HEK293 (cell line): ENCODE measurements around the gene BBOX1.

ENCODE experiments used
- CTCF ChIA-PET: fragments of 350-600 bp; formaldehyde crosslinking; extraction: SDS; loops from one replicate; lab custom pipeline; 2021; ENCODE audit warnings: antibody characterized with exemption; lab: Yijun Ruan, JAX
- POLR2A ChIA-PET: fragments of 300-600 bp; formaldehyde crosslinking; extraction: SDS; loops from one replicate; lab custom pipeline; 2020; ENCODE audit warnings: antibody characterized with exemption, inconsistent platforms; lab: Yijun Ruan, JAX
- H3K27ac ChIP-seq: fragments of 200-500 bp; sonication (Bioruptor generic); 2 replicates; pipeline ENCODE4 v1.5.1; 2014; ENCODE audit warnings: low read depth, low read length, control low read depth, inconsistent platforms; ENCODE audit errors: extremely low read depth
- H3K36me3 ChIP-seq, 2 experiments: fragments of 200-500 bp in 1 of 2; sonication (Bioruptor generic) in 1 of 2; 1 replicate in 1 of 2; 2 replicates in 1 of 2; pipeline ENCODE4 v1.5.1; 2014 to 2017; ENCODE audit warnings: inconsistent platforms in 2 of 2, low read length in 2 of 2; ENCODE audit not compliant: control insufficient read depth in 2 of 2, insufficient read depth in 1 of 2
- H3K4me1 ChIP-seq: fragments of 200-500 bp; sonication (Bioruptor generic); 2 replicates; pipeline ENCODE4 v1.5.1; 2014; ENCODE audit warnings: mild to moderate bottlenecking, low read length, inconsistent platforms; ENCODE audit not compliant: control insufficient read depth, insufficient read depth
- H3K4me3 ChIP-seq: 2 replicates; pipeline ENCODE4 v1.5.1; 2011; ENCODE audit warnings: low read depth, mild to moderate bottlenecking, control low read depth, low read length, moderate library complexity
- H3K9me3 ChIP-seq: fragments of 200-500 bp; sonication (Bioruptor generic); 2 replicates; pipeline ENCODE4 v1.5.1; 2014; ENCODE audit warnings: low read depth, low read length, inconsistent platforms; ENCODE audit not compliant: control insufficient read depth, insufficient read depth
- BCL11B ChIP-seq: fragments of 450-650 bp; formaldehyde crosslinking; IDR thresholded peaks from 2 replicates; pipeline ENCODE4 v1.5.1; 2016; ENCODE audit warnings: low read depth, missing biosample characterization, missing genetic modification characterization
- FEZF1 ChIP-seq: fragments of 450-650 bp; formaldehyde crosslinking; IDR thresholded peaks from 2 replicates; pipeline ENCODE4 v1.5.1; 2016; ENCODE audit warnings: missing biosample characterization, missing genetic modification characterization
- KLF1 ChIP-seq: fragments of 450-650 bp; formaldehyde crosslinking; IDR thresholded peaks from 2 replicates; pipeline ENCODE4 v1.5.1; 2016; ENCODE audit warnings: missing biosample characterization, missing genetic modification characterization
- KLF9 ChIP-seq: fragments of 450-650 bp; formaldehyde crosslinking; IDR thresholded peaks from 2 replicates; pipeline ENCODE4 v1.5.1; 2016; ENCODE audit warnings: missing biosample characterization, missing genetic modification characterization, low read depth
- MZF1 ChIP-seq: fragments of 450-650 bp; formaldehyde crosslinking; IDR thresholded peaks from 2 replicates; pipeline ENCODE4 v1.5.1; 2017; ENCODE audit warnings: missing biosample characterization, missing genetic modification characterization, borderline replicate concordance
- ZBTB17 ChIP-seq: fragments of 450-650 bp; formaldehyde crosslinking; IDR thresholded peaks from 2 replicates; pipeline ENCODE4 v1.5.1; 2016; ENCODE audit warnings: missing biosample characterization, missing genetic modification characterization
- ZBTB7A ChIP-seq: fragments of 450-650 bp; formaldehyde crosslinking; IDR thresholded peaks from 2 replicates; pipeline ENCODE4 v1.5.1; 2016; ENCODE audit warnings: low read depth, missing biosample characterization, missing genetic modification characterization
- ZBTB8A ChIP-seq: fragments of 450-650 bp; formaldehyde crosslinking; IDR thresholded peaks from 2 replicates; pipeline ENCODE4 v1.5.1; 2016; ENCODE audit warnings: missing biosample characterization, missing genetic modification characterization
- ZNF112 ChIP-seq: fragments of 450-650 bp; formaldehyde crosslinking; IDR thresholded peaks from 2 replicates; pipeline ENCODE4 v1.5.0; 2017; ENCODE audit warnings: missing biosample characterization, missing genetic modification characterization
- ZNF132 ChIP-seq: fragments of 450-650 bp; formaldehyde crosslinking; IDR thresholded peaks from 2 replicates; pipeline ENCODE4 v1.5.1; 2017; ENCODE audit warnings: missing biosample characterization, missing genetic modification characterization, borderline replicate concordance
- ZNF133 ChIP-seq: fragments of 450-650 bp; formaldehyde crosslinking; IDR thresholded peaks from 2 replicates; pipeline ENCODE4 v1.5.1; 2016; ENCODE audit warnings: missing biosample characterization, missing genetic modification characterization
- ZNF157 ChIP-seq: fragments of 450-650 bp; formaldehyde crosslinking; IDR thresholded peaks from 2 replicates; pipeline ENCODE4 v1.5.1; 2016; ENCODE audit warnings: missing biosample characterization, missing genetic modification characterization
- ZNF18 ChIP-seq: fragments of 450-650 bp; formaldehyde crosslinking; IDR thresholded peaks from 2 replicates; pipeline ENCODE4 v1.5.1; 2016; ENCODE audit warnings: missing biosample characterization, missing genetic modification characterization
- ZNF23 ChIP-seq: fragments of 450-650 bp; formaldehyde crosslinking; IDR thresholded peaks from 2 replicates; pipeline ENCODE4 v1.5.1; 2016; ENCODE audit warnings: missing biosample characterization, missing genetic modification characterization, borderline replicate concordance
- ZNF248 ChIP-seq: fragments of 450-650 bp; formaldehyde crosslinking; IDR thresholded peaks from 2 replicates; pipeline ENCODE4 v1.5.1; 2017; ENCODE audit warnings: missing biosample characterization, missing genetic modification characterization
- ZNF266 ChIP-seq: fragments of 450-650 bp; formaldehyde crosslinking; IDR thresholded peaks from 2 replicates; pipeline ENCODE4 v1.5.1; 2016; ENCODE audit warnings: missing biosample characterization, missing genetic modification characterization, low read depth
- ZNF341 ChIP-seq: fragments of 450-650 bp; formaldehyde crosslinking; IDR thresholded peaks from 2 replicates; pipeline ENCODE4; 2016; ENCODE audit warnings: low read depth, missing biosample characterization, missing genetic modification characterization
- ZNF350 ChIP-seq: fragments of 450-650 bp; formaldehyde crosslinking; IDR thresholded peaks from 2 replicates; pipeline ENCODE4 v1.5.0; 2017; ENCODE audit warnings: missing biosample characterization, mild to moderate bottlenecking, missing genetic modification characterization
- ZNF416 ChIP-seq: fragments of 450-650 bp; formaldehyde crosslinking; IDR thresholded peaks from 2 replicates; pipeline ENCODE4 v1.5.1; 2016; ENCODE audit warnings: missing biosample characterization, missing genetic modification characterization
- ZNF423 ChIP-seq: fragments of 450-650 bp; formaldehyde crosslinking; IDR thresholded peaks from 2 replicates; pipeline ENCODE4 v1.5.1; 2016; ENCODE audit warnings: missing biosample characterization, missing genetic modification characterization
- ZNF48 ChIP-seq: fragments of 450-650 bp; formaldehyde crosslinking; IDR thresholded peaks from 2 replicates; pipeline ENCODE4 v1.5.1; 2016; ENCODE audit warnings: missing biosample characterization, missing genetic modification characterization
- ZNF501 ChIP-seq: fragments of 450-650 bp; formaldehyde crosslinking; IDR thresholded peaks from 2 replicates; pipeline ENCODE4 v1.5.1; 2016; ENCODE audit warnings: missing biosample characterization, missing genetic modification characterization
- ZNF530 ChIP-seq: fragments of 450-650 bp; formaldehyde crosslinking; IDR thresholded peaks from 2 replicates; pipeline ENCODE4 v1.5.1; 2016; ENCODE audit warnings: low read depth, missing biosample characterization, missing genetic modification characterization
- ZNF549 ChIP-seq: fragments of 450-650 bp; IDR thresholded peaks from 2 replicates; pipeline ENCODE4 v1.5.1; 2018; ENCODE audit warnings: missing biosample characterization, missing genetic modification characterization, mild to moderate bottlenecking, inconsistent platforms, moderate library complexity
- ZNF561 ChIP-seq: fragments of 450-650 bp; IDR thresholded peaks from 2 replicates; pipeline ENCODE4 v1.5.1; 2018; ENCODE audit warnings: missing biosample characterization, missing genetic modification characterization, borderline replicate concordance
- ZNF621 ChIP-seq: fragments of 450-650 bp; formaldehyde crosslinking; IDR thresholded peaks from 2 replicates; pipeline ENCODE4 v1.5.1; 2017; ENCODE audit warnings: missing biosample characterization, missing genetic modification characterization
- ZNF658 ChIP-seq: fragments of 450-650 bp; formaldehyde crosslinking; IDR thresholded peaks from 2 replicates; pipeline ENCODE4; 2016; ENCODE audit warnings: missing biosample characterization, missing genetic modification characterization
- ZNF660 ChIP-seq: fragments of 450-650 bp; IDR thresholded peaks from 2 replicates; pipeline ENCODE4 v1.5.1; 2018; ENCODE audit warnings: missing biosample characterization, mild to moderate bottlenecking, missing genetic modification characterization
- ZNF677 ChIP-seq: fragments of 450-650 bp; IDR thresholded peaks from 2 replicates; pipeline ENCODE4 v1.5.0; 2018; ENCODE audit warnings: missing biosample characterization, mild to moderate bottlenecking, missing genetic modification characterization, moderate library complexity
- ZNF701 ChIP-seq: fragments of 450-650 bp; formaldehyde crosslinking; IDR thresholded peaks from 2 replicates; pipeline ENCODE4 v1.5.1; 2016; ENCODE audit warnings: missing biosample characterization, missing genetic modification characterization
- ZNF76 ChIP-seq: fragments of 450-650 bp; formaldehyde crosslinking; IDR thresholded peaks from 2 replicates; pipeline ENCODE4; 2016; ENCODE audit warnings: low read depth, missing biosample characterization, missing genetic modification characterization, borderline replicate concordance
- ZSCAN30 ChIP-seq: fragments of 450-650 bp; IDR thresholded peaks from 2 replicates; pipeline ENCODE4 v1.5.1; 2018; ENCODE audit warnings: missing biosample characterization, mild to moderate bottlenecking, missing genetic modification characterization, moderate library complexity
- ZXDB ChIP-seq: fragments of 450-650 bp; formaldehyde crosslinking; IDR thresholded peaks from 2 replicates; pipeline ENCODE4 v1.5.1; 2016; ENCODE audit warnings: missing biosample characterization, missing genetic modification characterization
- TF ChIP-seq, protein P1 (sequence below): fragments of 450-650 bp; formaldehyde crosslinking; IDR thresholded peaks from 2 replicates; pipeline ENCODE4 v1.5.1; 2017; ENCODE audit warnings: missing biosample characterization, missing genetic modification characterization
- TF ChIP-seq, protein P2 (sequence below): fragments of 450-650 bp; formaldehyde crosslinking; IDR thresholded peaks from 2 replicates; pipeline ENCODE4 v1.5.1; 2017; ENCODE audit warnings: missing biosample characterization, missing genetic modification characterization

Gene BBOX1

DNA sequence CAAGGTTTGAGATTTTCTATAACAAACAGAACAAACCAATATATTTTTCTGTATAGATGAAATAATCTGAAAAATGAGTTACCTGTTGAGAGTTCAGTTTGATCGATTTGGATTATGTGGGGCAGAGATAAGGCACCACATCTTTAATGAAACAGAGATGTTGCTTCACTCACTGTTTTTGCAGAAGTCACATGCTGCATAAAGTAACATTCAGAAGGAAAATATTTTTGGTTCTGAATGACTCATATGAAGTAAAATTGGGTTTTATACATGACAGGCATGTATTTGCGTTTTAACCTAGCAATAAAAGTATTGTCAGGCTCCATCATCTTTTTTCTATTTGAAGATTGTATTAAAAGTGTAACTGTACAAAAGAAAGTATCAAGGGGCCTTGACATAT is 77.8 kb downstream of the BBOX1 start (continued):
- TF ChIP-seq, protein P1, sequence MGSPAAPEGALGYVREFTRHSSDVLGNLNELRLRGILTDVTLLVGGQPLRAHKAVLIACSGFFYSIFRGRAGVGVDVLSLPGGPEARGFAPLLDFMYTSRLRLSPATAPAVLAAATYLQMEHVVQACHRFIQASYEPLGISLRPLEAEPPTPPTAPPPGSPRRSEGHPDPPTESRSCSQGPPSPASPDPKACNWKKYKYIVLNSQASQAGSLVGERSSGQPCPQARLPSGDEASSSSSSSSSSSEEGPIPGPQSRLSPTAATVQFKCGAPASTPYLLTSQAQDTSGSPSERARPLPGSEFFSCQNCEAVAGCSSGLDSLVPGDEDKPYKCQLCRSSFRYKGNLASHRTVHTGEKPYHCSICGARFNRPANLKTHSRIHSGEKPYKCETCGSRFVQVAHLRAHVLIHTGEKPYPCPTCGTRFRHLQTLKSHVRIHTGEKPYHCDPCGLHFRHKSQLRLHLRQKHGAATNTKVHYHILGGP (tag by site-specific recombination), result no peak
- TF ChIP-seq ZNF48 (tag by site-specific recombination) (no peak), ZNF132 (tag by site-specific recombination) (no peak), ZNF266 (tag by site-specific recombination) (no peak), ZBTB7A (tag by site-specific recombination) (no peak), ZNF423 (no peak), ZNF530 (no peak), KLF1 (tag by site-specific recombination) (no peak)

DNA sequence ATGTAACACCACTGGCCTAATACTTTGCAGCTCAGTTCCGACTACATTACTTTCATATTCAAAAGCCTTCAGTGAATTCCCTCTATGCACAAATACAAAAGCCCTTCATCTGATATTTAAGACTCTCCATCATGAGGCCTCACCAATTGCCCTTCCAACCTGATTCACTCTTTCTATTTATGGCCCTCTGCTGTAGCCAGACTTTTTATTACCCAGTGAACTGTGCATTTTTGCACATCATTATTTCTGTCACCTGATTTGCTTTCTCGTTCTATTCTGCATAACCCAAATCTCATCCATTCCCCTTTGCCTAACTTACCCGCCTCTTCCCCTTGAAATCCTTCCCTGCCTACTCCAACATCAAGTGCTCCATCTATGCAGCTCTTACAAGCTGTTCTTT is 78.3 kb downstream of the BBOX1 start:
- TF ChIP-seq ZNF677 (tag by site-specific recombination) (0 out of 2 replicates have a peak, but pooled peaks have one; percentile 23), ZNF157 (tag by site-specific recombination) (no peak), MZF1 (tag by site-specific recombination) (no peak), ZNF660 (tag by site-specific recombination) (no peak), ZNF23 (tag by site-specific recombination) (no peak), ZNF112 (tag by site-specific recombination) (no peak), ZNF701 (tag by site-specific recombination) (no peak), BCL11B (tag by site-specific recombination) (no peak), ZNF76 (tag by site-specific recombination) (no peak), ZNF561 (no peak), ZNF18 (tag by site-specific recombination) (no peak), ZBTB17 (tag by site-specific recombination) (peak; percentile 42; the same call in 1 of the 2 replicates), ZNF501 (tag by site-specific recombination) (no peak), ZNF621 (tag by site-specific recombination) (no peak), ZNF133 (no peak), ZNF266 (tag by site-specific recombination) (no peak), ZBTB8A (no peak), ZXDB (tag by site-specific recombination) (no peak), ZNF549 (tag by site-specific recombination) (no peak), ZNF132 (tag by site-specific recombination) (no peak), ZNF658 (tag by site-specific recombination) (no peak), KLF9 (tag by site-specific recombination) (no peak), FEZF1 (tag by site-specific recombination) (peak; percentile 11; the same call in 1 of the 2 replicates), ZNF416 (tag by site-specific recombination) (no peak), ZNF350 (tag by site-specific recombination) (peak; percentile 31; the same call in 1 of the 2 replicates), ZNF341 (tag by site-specific recombination) (0 out of 2 replicates have a peak, but pooled peaks have one; percentile 13), ZSCAN30 (tag by site-specific recombination) (no peak), ZNF248 (tag by site-specific recombination) (no peak)
- TF ChIP-seq, protein P2, sequence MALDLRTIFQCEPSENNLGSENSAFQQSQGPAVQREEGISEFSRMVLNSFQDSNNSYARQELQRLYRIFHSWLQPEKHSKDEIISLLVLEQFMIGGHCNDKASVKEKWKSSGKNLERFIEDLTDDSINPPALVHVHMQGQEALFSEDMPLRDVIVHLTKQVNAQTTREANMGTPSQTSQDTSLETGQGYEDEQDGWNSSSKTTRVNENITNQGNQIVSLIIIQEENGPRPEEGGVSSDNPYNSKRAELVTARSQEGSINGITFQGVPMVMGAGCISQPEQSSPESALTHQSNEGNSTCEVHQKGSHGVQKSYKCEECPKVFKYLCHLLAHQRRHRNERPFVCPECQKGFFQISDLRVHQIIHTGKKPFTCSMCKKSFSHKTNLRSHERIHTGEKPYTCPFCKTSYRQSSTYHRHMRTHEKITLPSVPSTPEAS, result no peak
- peaks cover 28% of the 10 kb centered on the region for H3K4me1 ChIP-seq
- ChIA-PET POLR2A (no interaction called here), CTCF (interaction anchor here (0.7 to 1.9 kb wide), 4 partner anchors 40 to 823 kb away, joined by 3 to 5 read pairs (median 4); no protein-coding TSS in a partner anchor)
- H3K27ac ChIP-seq, result no peak overlapping the region
- no peaks in the 10 kb centered on the region; the same call in 1 of the 2 replicates for H3K9me3 ChIP-seq
- no peaks in the 10 kb centered on the region for H3K36me3 ChIP-seq
- no peak overlapping the region for H3K4me3 ChIP-seq
